Esophagus squamous epithelium (tissue), 5 donors: ENCODE data around the gene ANKRD52. TPM values are rescaled to one million over a fixed set of nuclear protein-coding genes. Genes with fewer than 3 reads are reported as not detected.

ENCODE experiments used
- DNase-seq: peaks from one replicate; lab custom pipeline; 2025; lab: John Stamatoyannopoulos, UW
- H3K27ac ChIP-seq, 4 donors: fragments of 200-600 bp; sonication (generic); one replicate each; pipeline ENCODE4 v1.5.1; 2016 to 2019; ENCODE audit warnings: mild to moderate bottlenecking in 1 of 4
- H3K27me3 ChIP-seq, 4 donors: fragments of 200-600 bp; sonication (generic); 1 replicate in 3 of 4; 2 replicates in 1 of 4; pipeline versions ENCODE4 v1.5.1 to v1.6.0; 2017 to 2021; ENCODE audit warnings: antibody characterized with exemption in 1 of 4
- H3K36me3 ChIP-seq, 3 donors: fragments of 200-600 bp; sonication (generic); one replicate each; pipeline ENCODE4 v1.5.1; 2016 to 2019
- H3K4me1 ChIP-seq, 3 donors: fragments of 200-600 bp; sonication (generic); one replicate each; pipeline ENCODE4 v1.5.1; 2017 to 2019
- H3K4me3 ChIP-seq, 4 donors: fragments of 200-600 bp; sonication (generic); 1 replicate in 3 of 4; 2 replicates in 1 of 4; pipeline ENCODE4 v1.5.1; 2016 to 2019; ENCODE audit warnings: mild to moderate bottlenecking in 2 of 4, moderate library complexity in 1 of 4
- H3K9me3 ChIP-seq, 3 donors: fragments of 200-600 bp; sonication (generic); one replicate each; pipeline ENCODE4 v1.5.1; 2016 to 2019
- POLR2A ChIP-seq, 4 donors: fragments of 450-650 bp; IDR thresholded peaks; one replicate each; pipeline ENCODE4 v1.6.1; 2017; ENCODE audit warnings: antibody characterized with exemption in 4 of 4, mild to moderate bottlenecking in 4 of 4, moderate library complexity in 3 of 4
- WGBS, 2 donors: methylation state at CpG; one replicate each; pipeline ENCODE4 v1.1.5; 2018; 5-methylcytosine and 5-hydroxymethylcytosine counted together
- intact Hi-C: fragments of 100-400 bp; cut with DNase I; formaldehyde crosslinking; loops from one replicate; pipeline ENCODE4 v1.15.0; 2022
- total RNA-seq, 4 donors: library from RNA; depleted of rRNA; stranded (reverse); fragments of >200 nt; gene quantifications; one replicate each; pipeline ENCODE4 v1.1.0, GENCODE V29; 2016
- TF ChIP-seq, protein P1 (sequence below), 6 experiments: fragments of 450-650 bp in 4 of 6; fragments of 200-600 bp in 2 of 6; sonication (generic) in 2 of 6; IDR thresholded peaks; one replicate each; pipeline ENCODE4 v1.5.1; 2016 to 2019; ENCODE audit warnings: antibody characterized with exemption in 6 of 6, mild to moderate bottlenecking in 4 of 6, moderate library complexity in 4 of 6
- donor health status: DM: yes; HTN: yes; CAD: no.

ANKRD52 gene
- total RNA-seq, 4 donors from 2014 or later = 9.2 to 15.8 (median 13.9) TPM

DNA sequence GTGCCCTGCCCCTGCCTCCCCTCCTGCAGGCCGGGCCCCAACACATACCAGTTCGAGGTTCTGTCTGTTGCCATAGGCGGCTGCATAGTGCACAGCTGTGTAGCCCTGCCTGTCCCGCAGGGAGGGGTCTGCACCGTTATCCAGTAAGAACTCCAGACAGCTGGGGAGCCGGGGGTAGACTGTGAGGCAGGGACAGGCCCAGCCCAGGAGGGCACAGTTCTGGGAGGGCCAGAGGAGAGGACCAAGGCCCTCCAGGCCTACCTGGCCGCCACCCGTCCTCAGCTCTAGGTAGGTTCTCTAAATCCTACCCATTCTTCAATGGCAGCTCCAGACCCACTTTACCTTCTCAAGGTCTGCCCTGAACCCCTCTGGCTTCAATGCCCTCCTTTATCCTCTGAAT lies 9.5 kb downstream of the ANKRD52 start:
- DNase-seq = no peak
- Histone ChIP-seq H3K9me3 (no peaks in the 10 kb centered on the region), H3K4me3 (no peak overlapping the region), H3K27ac (no peak overlapping the region), H3K4me1 (no peaks in the 10 kb centered on the region), H3K27me3 (no peaks in the 10 kb centered on the region), H3K36me3 (peaks cover 44 to 100% (median 80%) of the 10 kb centered on the region in 3 donors)
- intact Hi-C loops = no loop called here
- TF ChIP-seq POLR2A (IDR thresholded peaks at IDR 0.05) = no peak
- TF ChIP-seq, protein P1, sequence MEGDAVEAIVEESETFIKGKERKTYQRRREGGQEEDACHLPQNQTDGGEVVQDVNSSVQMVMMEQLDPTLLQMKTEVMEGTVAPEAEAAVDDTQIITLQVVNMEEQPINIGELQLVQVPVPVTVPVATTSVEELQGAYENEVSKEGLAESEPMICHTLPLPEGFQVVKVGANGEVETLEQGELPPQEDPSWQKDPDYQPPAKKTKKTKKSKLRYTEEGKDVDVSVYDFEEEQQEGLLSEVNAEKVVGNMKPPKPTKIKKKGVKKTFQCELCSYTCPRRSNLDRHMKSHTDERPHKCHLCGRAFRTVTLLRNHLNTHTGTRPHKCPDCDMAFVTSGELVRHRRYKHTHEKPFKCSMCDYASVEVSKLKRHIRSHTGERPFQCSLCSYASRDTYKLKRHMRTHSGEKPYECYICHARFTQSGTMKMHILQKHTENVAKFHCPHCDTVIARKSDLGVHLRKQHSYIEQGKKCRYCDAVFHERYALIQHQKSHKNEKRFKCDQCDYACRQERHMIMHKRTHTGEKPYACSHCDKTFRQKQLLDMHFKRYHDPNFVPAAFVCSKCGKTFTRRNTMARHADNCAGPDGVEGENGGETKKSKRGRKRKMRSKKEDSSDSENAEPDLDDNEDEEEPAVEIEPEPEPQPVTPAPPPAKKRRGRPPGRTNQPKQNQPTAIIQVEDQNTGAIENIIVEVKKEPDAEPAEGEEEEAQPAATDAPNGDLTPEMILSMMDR (IDR thresholded peaks at IDR 0.05) = no peak
- WGBS, 2 donors = 93 to 96% methylated on average over 3 of the region's 8 CpGs

DNA sequence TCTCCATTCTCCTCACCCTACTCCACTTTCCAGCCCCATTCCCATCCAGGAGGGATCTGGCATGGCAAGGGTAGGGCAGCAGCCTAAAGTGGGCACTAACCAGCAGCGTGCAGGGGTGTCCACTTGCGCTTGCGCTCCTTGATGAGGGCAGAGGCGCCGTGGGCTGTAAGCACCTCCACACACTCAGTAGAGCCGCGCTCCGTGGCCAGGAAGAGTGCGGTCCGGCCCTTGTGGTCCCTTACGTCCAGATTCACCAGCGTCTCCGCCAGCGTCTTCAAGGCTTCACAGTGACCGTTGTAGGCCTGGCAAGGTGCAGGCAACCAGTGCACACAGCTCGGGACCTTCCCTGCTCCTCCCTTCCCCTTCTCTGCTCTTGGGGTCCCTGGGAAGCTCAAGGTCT lies 10.3 kb downstream of the ANKRD52 start:
- DNase-seq = no peak

DNA sequence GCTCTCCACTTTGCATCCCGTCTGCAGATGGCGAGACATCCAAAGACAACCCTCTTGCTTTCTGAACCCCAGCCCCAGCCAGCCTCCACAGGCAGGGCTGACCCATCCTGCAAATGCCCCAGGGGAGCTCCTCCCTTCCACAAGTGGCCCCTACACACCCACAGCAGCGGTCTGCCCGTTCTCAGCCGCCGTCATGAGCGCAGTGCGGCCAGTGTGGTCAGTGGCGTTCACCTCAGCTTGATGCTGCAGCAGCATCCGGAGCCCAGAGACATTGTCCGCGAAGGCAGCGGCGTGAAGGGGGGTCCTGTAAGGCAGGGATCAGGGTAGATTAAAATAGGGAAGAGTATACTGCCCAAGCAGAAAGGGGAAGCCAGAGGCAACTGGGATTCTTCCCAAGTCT lies 13.7 kb downstream of the ANKRD52 start:
- Histone ChIP-seq H3K36me3 (peaks cover 39 to 100% (median 73%) of the 10 kb centered on the region in 3 donors), H3K9me3 (no peaks in the 10 kb centered on the region), H3K4me1 (no peaks in the 10 kb centered on the region), H3K27ac (peak overlapping the region in 1 of 4 donors; percentile 5), H3K27me3 (no peaks in the 10 kb centered on the region), H3K4me3 (no peak overlapping the region)
- no peak for DNase-seq
- intact Hi-C loops = no loop called here
- WGBS, 2 donors = 88 to 92% methylated on average over 2 to 8 of the region's 14 CpGs
- no peak for TF ChIP-seq POLR2A (IDR thresholded peaks at IDR 0.05)
- TF ChIP-seq, protein P1 (IDR thresholded peaks at IDR 0.05) = no peak

More for the DNA sequence above, 10.3 kb downstream of the ANKRD52 start:
- TF ChIP-seq POLR2A (IDR thresholded peaks at IDR 0.05) = no peak
- TF ChIP-seq, protein P1 (IDR thresholded peaks at IDR 0.05) = no peak
- intact Hi-C loops = no loop called here
- H3K27ac ChIP-seq = no peak overlapping the region
- no peak overlapping the region for H3K4me3 ChIP-seq
- H3K9me3 ChIP-seq = no peaks in the 10 kb centered on the region
- WGBS, 2 donors = 94% methylated on average over 10 to 16 of the region's 16 CpGs
- H3K4me1 ChIP-seq = no peaks in the 10 kb centered on the region
- H3K27me3 ChIP-seq = no peaks in the 10 kb centered on the region
- H3K36me3 ChIP-seq = peaks cover 44 to 100% (median 80%) of the 10 kb centered on the region in 3 donors

DNA sequence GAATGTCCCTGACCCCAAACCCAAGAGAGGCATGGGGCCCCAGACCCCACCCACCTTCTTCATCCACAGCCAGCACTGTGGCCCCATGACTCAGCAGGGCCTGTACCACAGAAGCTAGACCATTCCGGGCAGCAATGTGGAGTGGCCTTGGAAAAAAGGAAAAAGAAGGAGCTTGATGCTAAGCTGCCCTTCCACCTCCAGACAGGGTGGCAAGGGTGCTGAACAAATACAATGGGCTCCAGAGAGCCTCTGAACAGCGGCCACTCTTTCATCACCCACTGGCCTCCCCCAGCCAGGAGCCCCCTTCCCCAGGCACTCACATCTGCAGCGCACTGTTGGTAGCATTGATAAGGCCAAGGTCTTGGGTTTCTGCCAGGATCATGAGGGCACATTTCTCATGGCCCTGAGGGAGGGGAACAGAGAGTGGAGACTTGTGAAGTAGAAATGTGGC lies 14.4 kb downstream of the ANKRD52 start:
- H3K36me3 ChIP-seq = peaks cover 36 to 100% (median 70%) of the 10 kb centered on the region in 3 donors
- TF ChIP-seq, protein P1 (IDR thresholded peaks at IDR 0.05) = no peak
- no peak overlapping the region for H3K27ac ChIP-seq
- no peaks in the 10 kb centered on the region for H3K4me1 ChIP-seq
- no peaks in the 10 kb centered on the region for H3K9me3 ChIP-seq
- intact Hi-C loops = no loop called here
- DNase-seq = no peak
- WGBS, 2 donors = 64 to 72% methylated on average over 3 of the region's 3 CpGs
- no peak overlapping the region for H3K4me3 ChIP-seq
- H3K27me3 ChIP-seq = no peaks in the 10 kb centered on the region

DNA sequence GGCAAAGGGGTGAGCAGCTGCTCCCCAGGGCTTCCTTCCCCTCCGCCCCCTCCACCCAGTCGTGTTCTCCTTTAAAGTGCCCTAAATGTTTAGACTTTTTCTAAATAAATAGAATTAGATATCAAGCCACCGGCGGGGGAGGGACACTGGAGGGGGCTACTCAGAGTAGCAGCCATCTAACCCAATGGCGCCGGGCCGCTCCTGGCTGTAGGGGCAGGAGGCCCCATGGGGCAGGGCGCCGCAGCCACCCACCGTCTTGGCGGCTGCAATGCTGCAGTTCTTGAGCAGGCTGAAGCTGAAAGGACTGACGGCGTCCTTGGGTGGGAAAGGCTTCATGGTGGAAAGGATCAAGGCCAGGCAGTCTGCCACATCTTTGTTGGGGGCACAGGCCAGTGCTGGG lies 15.2 kb downstream of the ANKRD52 start:
- intact Hi-C loops = no loop called here
- 20% methylated on average over 1 of the region's 13 CpGs; no CpG with 5 or more reads in 1 of the 2 donors for WGBS, 2 donors
- TF ChIP-seq, protein P1 (IDR thresholded peaks at IDR 0.05) = no peak
- no peak for TF ChIP-seq POLR2A (IDR thresholded peaks at IDR 0.05)
- no peak overlapping the region for H3K27ac ChIP-seq
- H3K4me3 ChIP-seq = no peak overlapping the region
- H3K36me3 ChIP-seq = peaks cover 29 to 100% (median 62%) of the 10 kb centered on the region in 3 donors
- H3K9me3 ChIP-seq = no peaks in the 10 kb centered on the region
- DNase-seq = no peak
- no peaks in the 10 kb centered on the region for H3K4me1 ChIP-seq
- H3K27me3 ChIP-seq = no peaks in the 10 kb centered on the region
